GM11168 (cell line): ENCODE data around the gene GOLGA6L7.
"Not testable (repeated sequence)": the region's sequence is repeated elsewhere in the genome, so short reads cannot be mapped to it uniquely, and the experiment has no call there.

ENCODE experiments used
- in situ Hi-C: fragments of 300-500 bp; cut with MboI; formaldehyde crosslinking; loops from one replicate; pipeline ENCODE4 v1.12.0; 2022; ENCODE audit warnings: low sequenced_read_pairs; ENCODE audit not compliant: unreplicated experiment

GOLGA6L7 gene, protein sequence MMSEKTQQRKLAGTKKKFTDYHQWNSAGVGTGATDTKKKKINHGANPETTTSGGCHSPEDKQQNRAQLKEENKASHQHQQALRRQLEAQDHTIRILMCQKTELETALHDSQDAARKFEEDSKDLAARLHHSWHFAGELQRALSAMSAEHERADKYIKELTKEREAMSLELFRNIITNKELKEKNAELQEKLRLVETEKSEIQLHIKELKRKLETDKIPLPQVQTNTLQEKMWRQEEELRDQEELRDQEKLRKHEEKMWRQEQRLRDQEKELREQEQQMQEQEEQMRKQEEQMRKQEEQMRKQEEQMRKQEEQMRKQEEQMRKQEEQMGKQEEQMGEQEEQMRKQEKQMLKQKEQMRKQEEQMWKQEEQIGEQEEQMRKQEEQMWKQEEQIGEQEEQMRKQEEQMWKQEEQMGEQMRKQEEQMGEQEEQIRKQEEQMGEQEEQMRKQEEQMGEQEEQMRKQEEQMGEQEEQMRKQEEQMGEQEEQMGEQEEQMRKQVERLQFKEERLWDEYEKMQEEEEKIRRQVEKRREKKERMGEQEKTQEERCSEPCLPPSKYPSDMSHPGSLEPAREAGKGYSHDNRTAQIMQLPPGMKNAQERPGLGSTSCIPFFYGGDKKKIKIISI

DNA sequence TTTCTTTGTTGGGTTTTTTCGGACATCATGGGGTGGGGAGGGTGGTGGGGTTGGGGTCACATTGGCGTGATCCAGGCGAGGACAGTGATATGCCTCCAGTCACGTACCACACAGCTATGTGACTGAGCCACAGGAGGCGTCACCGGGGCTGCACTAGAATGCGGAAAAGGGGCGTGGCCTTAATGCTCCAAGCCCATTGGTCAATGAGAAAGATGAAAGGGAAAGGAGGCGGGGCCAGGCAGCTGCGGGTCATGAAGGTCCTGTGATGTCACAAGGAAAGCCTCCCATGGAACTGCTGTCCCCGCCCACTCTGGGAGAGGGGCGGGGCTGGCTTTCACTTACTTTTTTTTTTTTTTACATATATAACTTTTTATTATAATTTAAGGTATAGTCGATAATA, at the start of gene GOLGA6L7:
Gene GOLGA6L7 (minus strand): TSS at position 124 of the 400 bp plus-strand sequence. CDS start 95 bp downstream, at position 29.
- in situ Hi-C loops = not testable (repeated sequence)

DNA sequence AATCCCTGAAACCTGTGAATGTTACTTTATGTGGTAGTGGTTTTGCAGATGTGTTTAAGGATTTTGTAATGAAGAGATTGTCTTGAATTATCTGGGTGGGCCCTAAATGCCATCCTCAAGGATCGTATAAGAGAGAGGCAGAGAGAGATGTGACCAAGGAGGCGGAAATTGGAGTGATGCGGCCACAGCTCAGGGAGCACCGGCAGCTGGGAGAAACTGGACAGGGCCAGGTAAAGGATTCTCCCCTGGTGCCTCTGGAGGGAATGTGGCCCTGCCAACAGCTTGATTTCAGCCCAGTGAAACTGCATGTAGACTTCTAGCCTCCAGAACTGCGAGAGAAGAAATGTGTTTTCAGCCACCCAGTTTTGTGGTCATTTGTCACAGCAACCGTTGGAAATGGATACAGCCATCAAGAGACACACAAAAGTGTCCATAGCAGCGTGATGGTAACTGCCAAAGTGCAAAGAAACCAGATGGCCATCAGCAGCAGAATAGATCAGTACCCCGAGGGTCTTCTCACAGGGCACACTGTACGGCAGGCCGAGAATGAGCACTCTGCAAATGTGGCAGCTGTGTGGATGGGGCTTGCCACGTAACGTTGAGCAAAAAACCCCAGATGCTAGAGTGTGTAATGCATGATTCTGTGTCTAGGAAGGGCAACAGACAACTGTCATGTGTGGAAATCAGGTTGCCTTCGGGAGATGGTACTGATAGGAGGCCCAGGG, 49.6 kb upstream of the GOLGA6L7 start:
- in situ Hi-C loops = no loop called here

DNA sequence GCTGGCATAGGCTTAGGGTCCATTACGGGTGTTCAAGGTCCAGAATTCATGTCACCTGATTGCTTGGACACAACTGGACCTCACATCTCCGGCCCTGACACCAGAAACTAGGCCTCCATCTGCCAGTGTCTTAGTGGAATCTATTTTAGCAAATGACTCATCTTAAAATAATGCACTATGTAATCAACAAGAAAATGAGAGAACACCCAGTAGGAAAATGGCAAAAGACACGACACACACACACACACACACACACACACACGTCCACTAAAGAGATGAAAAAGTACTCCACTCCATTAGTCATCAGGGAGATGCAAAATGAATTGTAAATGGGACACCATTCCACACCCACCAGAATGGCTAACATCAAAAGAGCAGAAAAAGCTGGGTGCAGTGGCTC, 48.5 kb upstream of the GOLGA6L7 start:
- in situ Hi-C loops = no loop called here

DNA sequence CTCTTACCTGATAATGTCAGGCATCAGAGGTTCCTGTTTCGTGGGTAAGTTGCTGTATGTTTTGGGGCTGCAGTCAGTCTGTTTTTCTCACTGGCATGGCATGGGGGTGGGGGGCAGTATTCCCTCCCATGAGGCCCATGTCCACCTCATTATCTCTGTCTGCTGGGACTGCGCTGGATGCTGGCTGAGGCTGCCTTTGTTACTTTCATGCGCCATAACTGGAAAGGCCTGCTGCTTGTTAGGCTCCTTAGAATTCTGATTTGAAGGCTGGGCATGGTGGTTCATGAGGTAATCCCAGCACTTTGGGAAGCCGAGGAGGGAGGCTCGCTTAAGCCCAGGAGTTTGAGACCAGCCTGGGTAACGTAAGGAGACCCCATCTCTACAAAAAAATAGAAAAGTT, 47.1 kb upstream of the GOLGA6L7 start:
- in situ Hi-C loops = no loop called here

DNA sequence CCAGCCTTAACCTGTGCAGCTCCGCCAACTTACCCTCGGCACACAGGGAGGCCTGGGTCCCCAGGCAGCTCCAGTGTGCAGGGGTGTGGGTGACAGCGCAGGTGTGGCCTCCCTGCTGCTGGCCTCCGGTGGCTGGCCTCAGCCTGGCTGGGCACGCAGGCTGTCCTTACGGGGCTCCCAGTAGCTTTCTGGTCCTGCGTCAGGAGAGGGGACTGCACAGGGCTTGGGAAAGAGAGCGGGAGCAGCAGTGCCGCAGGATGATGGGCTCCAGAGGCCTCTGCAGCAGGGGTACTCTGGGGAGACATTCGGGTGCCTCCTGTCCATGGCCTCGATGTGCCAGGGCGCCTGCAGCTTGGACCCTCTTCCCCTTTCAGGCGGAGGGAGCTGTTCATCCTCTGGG, 46.7 kb upstream of the GOLGA6L7 start:
- in situ Hi-C loops = no loop called here

DNA sequence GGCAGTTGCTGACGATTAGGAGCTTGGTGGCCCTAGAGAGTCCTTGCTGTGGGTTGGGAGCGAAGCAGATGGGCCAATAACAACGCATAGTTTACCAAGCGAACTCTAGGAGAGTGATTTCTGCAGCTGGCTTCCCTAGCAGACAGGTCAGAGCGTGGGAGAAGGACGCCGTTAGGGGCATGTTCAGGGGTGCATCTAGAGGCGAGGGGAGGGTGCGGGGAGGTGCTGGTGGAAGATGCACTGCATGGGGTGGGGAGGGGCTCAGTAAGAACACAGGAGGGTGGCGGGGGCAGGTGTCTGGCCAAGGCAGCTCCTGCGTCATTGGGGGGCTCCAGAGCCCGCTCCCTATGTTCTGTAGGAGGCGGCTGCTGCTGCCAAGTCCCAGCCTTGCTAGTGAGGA, 46.2 kb upstream of the GOLGA6L7 start:
- in situ Hi-C loops = no loop called here

DNA sequence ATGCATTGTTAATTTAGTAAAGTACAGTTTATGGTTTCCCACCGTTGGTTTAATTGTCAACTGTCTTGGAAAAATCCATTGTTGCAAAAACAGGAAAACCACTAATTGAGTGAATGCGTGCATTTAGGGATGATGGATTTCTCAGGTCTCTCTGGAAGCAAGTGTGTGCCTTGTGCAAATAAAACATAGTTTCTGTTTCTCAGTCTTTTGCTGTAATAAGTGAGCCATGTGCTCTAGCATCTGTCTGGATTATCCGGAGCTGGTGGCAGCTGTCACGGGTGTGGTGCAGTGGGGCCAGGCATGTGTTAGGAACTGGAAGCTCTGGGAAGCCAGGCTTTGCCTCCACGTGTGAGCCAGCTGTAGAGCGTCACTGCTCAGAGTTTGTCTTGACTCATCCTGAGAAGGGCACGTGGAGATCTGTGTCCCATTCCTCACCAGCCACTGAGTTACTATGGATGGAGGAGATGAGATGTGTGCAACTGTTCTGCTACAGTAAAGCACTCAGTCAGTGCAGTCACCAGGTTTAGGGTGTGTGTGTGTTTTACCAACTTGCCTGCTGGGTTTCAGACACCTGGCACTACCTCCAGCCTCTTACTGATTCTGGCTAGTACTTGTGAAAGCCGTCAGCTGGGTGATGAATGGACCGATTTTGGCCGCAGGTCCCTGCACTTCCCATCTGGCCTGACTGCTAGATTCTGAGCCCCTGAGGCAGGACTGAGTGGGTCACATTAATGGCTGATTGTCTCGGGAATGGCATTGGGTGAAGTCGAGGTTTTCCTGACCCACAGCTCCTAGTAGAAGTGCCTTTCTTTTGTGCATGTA, 44.6 kb upstream of the GOLGA6L7 start:
- in situ Hi-C loops = no loop called here

DNA sequence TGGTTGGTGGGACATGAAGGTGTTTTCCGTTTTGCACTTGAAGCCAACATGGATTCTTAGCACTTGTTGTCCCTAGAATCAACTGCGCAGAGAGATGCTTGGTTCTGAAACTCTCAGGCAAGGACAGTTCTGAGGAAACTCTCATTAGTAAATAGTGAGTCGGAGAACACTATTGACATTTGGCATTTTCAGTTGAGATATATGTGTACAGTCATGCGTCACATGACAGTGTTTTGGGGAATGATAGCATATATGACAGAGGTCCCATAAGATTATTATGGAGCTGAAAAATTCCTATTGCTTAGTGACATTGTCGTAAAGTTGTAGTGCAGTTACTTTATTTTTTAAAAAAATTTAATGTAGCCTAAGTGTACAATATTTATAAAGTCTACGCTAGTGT, 43.1 kb upstream of the GOLGA6L7 start:
- in situ Hi-C loops = no loop called here

DNA sequence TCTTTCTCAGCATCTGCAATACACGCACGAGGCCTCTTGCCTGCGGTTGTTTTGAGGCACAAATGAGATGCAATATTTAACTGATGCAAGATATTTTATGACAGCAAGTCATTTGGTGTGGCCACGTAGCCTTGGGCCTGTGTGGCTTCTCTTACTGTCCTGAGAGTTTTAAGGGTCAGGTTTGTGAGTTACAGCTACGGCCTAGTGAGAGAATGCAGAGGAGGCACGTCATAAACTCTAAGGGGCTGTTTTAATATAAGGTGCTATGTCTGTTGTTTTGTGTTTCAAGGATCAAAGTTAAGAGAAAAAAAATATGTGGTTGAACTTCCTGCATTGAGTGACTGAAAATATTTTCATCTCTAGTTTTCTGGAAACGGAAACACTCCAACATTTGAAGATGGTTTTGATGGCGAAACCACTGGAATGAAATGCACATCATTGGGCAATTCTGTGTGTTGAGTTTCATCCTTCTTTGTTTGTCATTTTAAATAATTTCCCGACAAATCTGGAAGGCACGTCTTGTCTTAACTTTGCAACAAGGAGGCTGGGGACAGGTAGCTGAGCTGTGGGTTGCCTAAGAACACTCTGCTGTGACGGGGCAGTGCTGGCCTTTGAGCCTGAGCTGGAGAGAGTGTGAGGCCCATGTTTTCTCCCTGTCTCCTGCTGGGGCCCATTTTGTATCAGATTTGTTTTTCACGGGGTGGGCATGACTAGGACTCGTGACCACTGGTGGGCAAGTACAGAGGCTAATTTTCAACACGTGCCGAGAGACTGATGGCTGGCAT, 42.5 kb upstream of the GOLGA6L7 start:
- in situ Hi-C loops = no loop called here

DNA sequence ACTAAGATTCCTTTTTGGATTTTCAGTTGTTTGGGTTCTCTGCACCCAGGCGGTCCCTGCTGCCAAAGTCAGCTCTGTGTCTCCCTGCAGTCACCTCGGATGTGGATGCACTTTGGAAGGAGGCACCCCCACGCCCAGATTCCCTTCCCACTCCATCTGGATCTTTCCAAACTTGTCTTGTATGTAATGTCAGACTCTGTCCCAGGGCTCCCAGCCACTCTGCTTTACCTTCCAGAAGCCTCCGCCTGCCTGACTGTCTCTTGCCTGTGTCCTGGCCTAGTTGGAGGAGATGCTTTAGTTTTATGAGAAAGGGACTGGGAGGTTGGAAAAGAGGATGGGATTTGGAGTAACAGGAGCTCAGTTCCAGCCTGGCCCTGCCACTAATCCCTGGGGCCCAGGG, 41.8 kb upstream of the GOLGA6L7 start:
- in situ Hi-C loops = not testable (repeated sequence)

DNA sequence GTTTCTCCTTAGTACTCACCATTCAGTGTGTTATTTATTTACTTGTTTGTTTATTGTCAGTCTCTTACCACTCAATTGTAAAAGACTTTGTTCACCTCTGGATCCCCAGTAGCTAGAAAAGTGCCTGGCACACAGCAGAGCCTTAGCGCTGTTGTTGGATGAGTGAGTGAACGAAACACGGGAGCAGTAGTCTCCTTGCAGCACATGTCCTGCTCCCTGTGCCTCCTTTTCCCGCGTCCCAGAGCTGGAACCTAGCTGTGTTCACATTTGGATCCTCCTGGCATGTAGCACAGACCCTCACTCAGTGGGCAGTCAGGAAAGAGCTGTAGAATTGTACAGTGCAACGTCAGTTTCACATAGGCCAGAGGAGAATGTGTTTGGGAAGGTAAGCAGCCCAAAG, 41.4 kb upstream of the GOLGA6L7 start:
- in situ Hi-C loops = not testable (repeated sequence)

DNA sequence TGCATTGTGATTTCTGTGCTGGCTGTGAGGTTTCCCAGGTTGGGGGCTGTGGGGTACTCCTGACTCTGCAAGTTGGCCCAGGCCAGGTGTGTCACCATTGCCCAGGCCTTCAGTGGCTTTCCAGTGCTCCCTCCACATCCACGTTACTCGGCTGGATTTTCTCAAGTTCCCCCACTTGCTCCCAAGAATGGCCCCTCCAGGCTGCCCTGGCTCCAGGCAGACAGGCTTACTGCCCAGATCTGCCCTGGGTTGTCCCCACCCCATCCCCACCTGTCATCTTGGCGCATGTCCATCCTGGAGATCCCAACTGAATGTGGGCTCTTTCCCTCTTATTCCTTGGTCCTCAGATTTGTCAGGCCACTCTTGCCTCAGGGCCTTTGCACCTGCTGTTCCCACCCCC, 40.9 kb upstream of the GOLGA6L7 start:
- in situ Hi-C loops = no loop called here

DNA sequence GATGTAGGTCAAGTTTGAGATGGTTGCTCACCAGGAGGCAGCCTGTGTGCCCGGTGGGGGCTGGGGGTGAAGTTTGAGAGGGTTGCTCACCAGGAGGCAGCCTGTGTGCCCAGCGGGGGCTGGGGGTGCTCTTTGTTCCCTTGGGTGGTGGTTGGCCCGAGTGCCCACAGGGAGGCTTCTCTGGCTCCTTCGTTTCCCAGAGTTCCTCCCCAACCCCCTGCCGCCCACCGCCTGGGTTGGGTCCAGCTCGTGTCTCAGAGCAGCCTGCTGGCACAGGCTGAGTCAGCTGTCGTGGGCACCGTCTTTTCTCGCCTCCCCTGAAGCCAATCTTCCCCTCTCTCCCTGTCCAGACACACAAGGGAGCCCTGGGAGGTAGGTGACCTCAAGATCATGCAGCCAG, 40.5 kb upstream of the GOLGA6L7 start:
- in situ Hi-C loops = no loop called here

DNA sequence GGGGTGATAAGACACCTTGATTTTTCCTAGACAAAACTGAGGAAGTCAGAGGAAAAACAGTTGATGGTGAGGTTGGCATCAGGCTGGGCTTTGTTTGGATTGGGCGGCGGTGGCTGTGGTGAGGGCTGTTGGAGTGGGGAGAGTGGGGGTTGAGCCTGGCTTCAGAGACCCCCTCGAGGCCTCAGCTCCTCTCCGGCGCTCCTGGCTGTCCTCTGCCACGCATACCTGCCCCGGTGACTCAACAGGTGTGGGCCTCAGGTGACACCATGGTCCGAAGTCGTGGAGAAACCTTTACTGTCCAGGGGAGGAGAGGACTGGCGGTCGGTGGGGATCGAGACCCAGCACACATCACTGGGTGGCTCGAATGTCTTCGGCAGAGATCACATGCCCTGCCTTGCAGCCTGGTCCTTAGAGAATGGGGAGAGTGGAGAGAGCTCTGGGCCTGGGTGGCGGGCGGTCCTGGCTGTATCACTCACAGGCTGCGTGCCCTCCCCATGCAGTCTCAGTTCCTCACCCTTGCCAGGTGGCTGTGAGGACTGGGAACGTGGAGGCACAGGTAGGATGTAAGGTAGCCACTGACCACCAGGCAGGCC, 40.0 kb upstream of the GOLGA6L7 start:
- in situ Hi-C loops = no loop called here

DNA sequence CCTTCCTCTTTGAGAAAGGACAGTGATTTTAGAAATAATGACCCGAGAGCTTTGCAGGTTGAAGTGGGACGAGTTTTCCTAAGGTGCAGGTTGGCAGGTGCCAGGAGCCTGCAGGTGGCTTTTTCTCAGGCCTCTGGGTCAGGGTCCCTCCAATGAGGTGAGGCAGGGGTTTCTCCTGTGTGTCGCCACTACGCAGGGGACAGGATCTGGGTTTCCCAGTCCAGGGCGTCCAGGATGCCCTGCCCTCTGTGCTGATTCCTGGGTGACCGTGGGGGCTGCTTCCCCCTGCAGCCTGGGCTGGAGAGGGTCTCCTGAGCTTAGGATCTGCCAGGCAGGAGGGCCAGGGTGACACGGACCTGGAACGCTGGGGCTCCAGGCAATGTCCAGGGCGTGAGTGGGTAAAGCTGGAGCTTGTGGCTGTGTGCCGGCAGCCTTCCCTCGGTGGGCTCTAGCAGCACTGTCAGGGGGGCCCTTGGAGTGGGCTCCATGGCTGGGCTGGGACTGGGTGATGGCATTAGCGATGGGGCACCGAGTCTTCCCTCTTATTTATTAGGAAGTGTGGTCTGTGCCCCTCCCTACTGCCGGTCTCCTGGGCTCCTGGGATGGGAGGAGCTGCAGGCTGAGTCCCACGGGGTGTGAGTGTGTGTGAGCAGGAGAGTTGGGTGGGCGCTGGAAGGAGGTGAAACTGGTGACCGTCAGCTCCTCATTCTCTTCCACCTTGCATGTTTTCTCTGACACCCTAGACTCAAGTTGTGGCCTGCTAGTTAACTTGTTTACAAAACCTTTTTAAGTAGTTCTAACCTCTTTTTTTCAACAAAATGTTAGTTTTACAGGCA, 39.1 kb upstream of the GOLGA6L7 start:
- in situ Hi-C loops = no loop called here

DNA sequence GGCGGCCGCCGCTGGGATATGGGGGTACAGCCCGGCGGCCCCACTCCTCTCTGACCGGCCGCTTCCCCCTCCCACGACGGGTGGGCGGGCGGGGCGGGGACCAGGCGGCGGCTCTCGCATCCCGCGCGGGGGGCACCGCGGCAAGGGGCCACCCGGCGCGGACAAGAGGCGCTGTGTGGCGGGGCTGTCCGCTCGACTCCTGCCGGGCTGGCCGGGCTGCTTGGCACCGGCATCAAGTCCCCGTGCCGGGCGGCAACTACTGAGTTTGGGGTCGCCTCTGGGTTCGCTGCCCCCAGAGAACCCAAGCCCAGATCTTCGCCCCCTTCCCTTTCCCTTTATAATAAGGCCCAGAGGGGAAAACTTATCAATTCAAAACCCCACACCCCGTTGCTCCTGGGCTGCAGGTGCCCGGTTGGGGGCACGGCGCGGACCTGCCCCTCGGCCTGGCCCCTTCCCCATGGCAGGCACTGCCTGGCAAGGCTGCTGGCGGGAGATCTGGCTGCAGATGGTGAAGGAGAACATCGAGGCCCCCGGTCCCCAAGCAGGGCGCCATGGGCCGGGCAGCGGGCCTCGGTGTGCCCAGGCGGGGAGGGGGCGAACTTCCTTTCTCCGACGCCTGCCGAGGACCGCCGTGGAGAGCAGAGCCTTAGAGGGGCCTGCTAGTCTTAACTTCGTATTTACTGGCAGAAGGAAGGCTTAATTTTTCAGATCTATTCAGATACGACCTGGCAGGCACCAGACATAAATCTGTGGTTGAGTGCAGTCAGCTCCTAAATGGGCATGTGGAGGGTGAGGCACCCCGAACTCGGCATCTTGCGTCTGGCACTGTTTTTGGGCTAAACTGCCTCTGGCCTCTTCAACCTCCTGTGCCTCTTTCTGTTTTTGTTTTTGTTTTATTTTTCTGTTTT, 38.2 kb upstream of the GOLGA6L7 start:
- in situ Hi-C loops = no loop called here

DNA sequence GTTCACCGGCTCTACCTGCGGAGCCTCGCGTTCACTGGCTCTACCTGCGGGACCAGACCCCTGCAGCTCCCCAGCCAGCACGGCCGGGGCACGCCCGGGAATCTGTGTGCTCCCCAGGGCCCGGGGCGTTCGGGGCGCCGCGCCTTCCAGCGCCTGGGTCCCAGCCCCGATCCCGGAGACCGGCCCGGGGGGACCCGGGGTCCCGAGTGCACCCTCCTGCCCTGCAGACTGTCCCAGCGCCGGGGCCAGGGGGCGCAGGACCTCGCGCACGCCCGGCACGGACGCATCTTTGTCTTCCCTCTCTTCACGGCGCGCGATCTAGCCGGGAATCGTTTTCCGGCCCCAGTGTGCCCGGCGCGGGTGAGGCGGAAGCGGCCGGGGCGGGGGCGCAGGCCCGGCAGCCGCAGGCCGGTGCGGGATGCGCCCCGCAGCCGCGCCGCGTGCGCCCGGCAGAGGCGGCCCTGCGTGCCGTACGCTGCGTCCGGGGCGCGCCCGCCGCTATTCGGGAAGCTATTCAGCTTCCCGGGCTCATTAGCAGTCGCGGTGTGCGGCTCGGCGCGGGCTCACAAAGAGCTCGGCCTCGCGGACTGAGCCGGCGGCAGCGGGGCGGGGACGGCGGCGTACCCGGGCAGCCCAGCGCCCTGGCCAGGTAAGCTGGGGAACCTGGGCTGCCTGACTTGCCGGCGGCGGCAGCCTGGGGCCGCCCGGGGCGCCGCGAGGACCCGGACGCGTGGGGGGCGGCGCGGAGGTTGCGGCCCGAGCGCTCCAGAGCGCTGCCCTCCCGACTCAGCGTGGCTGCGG, 37.4 kb upstream of the GOLGA6L7 start, which contains the start of gene APBA2:
Gene APBA2 (plus strand): TSS at position 345 of the 801 bp plus-strand sequence. CDS start 167,911 bp downstream, outside the sequence.
- in situ Hi-C loops = no loop called here
